ENCODE data around the gene KAZN.

DNA sequence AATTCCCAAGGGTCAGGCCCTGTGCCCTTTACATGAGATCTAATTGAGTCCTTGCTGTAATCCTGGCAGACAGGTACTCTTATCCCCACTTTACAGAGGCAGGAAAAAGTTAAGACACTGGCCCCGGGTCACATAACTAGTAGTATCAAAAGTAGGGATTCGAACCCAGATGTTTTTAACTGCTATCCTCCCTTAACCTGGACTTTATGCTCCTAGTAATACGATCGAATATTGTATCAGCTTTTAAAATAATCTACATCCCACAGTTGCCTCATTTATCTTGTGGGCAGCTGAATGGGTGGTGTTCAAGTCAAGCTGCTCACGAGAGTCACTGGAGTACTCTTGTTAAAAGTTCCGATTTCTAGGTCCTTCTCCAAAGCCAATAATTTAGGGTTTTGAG lies 529.6 kb downstream of the KAZN start:
- TF ChIP-seq, protein P1, sequence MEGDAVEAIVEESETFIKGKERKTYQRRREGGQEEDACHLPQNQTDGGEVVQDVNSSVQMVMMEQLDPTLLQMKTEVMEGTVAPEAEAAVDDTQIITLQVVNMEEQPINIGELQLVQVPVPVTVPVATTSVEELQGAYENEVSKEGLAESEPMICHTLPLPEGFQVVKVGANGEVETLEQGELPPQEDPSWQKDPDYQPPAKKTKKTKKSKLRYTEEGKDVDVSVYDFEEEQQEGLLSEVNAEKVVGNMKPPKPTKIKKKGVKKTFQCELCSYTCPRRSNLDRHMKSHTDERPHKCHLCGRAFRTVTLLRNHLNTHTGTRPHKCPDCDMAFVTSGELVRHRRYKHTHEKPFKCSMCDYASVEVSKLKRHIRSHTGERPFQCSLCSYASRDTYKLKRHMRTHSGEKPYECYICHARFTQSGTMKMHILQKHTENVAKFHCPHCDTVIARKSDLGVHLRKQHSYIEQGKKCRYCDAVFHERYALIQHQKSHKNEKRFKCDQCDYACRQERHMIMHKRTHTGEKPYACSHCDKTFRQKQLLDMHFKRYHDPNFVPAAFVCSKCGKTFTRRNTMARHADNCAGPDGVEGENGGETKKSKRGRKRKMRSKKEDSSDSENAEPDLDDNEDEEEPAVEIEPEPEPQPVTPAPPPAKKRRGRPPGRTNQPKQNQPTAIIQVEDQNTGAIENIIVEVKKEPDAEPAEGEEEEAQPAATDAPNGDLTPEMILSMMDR (conservative IDR thresholded peaks at IDR 0.05 in 1 of 2, IDR thresholded peaks at IDR 0.05 in 1 of 2; ENCODE audit: low read depth in 1 of 2, low read length in 2 of 2), result no peak
- no peak for TF ChIP-seq EZH2 (IDR thresholded peaks at IDR 0.05; ENCODE audit: low read length, missing control alignments)

Data from fibroblast of lung (primary cell).